ENCODE results near the gene PCGF2.

PCGF2 gene

DNA sequence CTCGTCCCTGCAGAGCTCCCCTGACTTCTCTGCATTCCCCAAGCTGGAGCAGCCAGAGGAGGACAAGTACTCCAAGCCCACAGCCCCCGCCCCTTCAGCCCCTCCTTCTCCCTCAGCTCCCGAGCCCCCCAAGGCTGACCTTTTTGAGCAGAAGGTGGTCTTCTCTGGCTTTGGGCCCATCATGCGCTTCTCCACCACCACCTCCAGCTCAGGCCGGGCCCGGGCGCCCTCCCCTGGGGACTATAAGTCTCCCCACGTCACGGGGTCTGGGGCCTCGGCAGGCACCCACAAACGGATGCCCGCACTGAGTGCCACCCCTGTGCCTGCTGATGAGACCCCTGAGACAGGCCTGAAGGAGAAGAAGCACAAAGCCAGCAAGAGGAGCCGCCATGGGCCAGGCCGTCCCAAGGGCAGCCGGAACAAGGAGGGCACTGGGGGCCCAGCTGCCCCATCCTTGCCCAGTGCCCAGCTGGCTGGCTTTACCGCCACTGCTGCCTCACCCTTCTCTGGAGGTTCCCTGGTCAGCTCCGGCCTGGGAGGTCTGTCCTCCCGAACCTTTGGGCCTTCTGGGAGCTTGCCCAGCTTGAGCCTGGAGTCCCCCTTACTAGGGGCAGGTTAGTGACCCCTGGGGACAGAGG, 31.6 kb downstream of the PCGF2 start:
- H3F3A ChIP-seq (ENCODE audit: insufficient read depth, low read length), result no peaks in the 10 kb centered on the region
- no peak overlapping the region for H2AFZ ChIP-seq (ENCODE audit: low read length)
- DNase-seq, result no peak
- H3K4me2 ChIP-seq (ENCODE audit: low read depth, low read length), result no peak overlapping the region
- H3K4me1 ChIP-seq (ENCODE audit: low read length), result no peaks in the 10 kb centered on the region
- H3K79me2 ChIP-seq (ENCODE audit: low read length), result no peaks in the 10 kb centered on the region
- H3K27me3 ChIP-seq (replicated peaks; ENCODE audit: insufficient read depth, low read length), result no peaks in the 10 kb centered on the region
- no peak overlapping the region for H3K9ac ChIP-seq (ENCODE audit: low read length)
- no peak overlapping the region for H3K27ac ChIP-seq (ENCODE audit: low read length)
- H4K20me1 ChIP-seq (ENCODE audit: insufficient read depth, low read length), result no peaks in the 10 kb centered on the region
- H3K4me3 ChIP-seq (ENCODE audit: low read length), result no peak overlapping the region
- TF ChIP-seq EZH2 (optimal IDR thresholded peaks at IDR 0.05; ENCODE audit: low read depth, low read length), result no peak
- TF ChIP-seq, protein P1, sequence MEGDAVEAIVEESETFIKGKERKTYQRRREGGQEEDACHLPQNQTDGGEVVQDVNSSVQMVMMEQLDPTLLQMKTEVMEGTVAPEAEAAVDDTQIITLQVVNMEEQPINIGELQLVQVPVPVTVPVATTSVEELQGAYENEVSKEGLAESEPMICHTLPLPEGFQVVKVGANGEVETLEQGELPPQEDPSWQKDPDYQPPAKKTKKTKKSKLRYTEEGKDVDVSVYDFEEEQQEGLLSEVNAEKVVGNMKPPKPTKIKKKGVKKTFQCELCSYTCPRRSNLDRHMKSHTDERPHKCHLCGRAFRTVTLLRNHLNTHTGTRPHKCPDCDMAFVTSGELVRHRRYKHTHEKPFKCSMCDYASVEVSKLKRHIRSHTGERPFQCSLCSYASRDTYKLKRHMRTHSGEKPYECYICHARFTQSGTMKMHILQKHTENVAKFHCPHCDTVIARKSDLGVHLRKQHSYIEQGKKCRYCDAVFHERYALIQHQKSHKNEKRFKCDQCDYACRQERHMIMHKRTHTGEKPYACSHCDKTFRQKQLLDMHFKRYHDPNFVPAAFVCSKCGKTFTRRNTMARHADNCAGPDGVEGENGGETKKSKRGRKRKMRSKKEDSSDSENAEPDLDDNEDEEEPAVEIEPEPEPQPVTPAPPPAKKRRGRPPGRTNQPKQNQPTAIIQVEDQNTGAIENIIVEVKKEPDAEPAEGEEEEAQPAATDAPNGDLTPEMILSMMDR (IDR thresholded peaks at IDR 0.05; ENCODE audit: low read length), result no peak
- TF ChIP-seq EZH2phosphoT487 (IDR thresholded peaks at IDR 0.05; ENCODE audit: low read length), result no peak
- no peaks in the 10 kb centered on the region for H3K36me3 ChIP-seq (replicated peaks; ENCODE audit: insufficient read depth, low read length)
- H3K9me2 ChIP-seq (replicated peaks; ENCODE audit: insufficient read depth, low read length), result no peaks in the 10 kb centered on the region
- H3K9me3 ChIP-seq (replicated peaks; ENCODE audit: insufficient read depth, low read length), result no peaks in the 10 kb centered on the region

DNA sequence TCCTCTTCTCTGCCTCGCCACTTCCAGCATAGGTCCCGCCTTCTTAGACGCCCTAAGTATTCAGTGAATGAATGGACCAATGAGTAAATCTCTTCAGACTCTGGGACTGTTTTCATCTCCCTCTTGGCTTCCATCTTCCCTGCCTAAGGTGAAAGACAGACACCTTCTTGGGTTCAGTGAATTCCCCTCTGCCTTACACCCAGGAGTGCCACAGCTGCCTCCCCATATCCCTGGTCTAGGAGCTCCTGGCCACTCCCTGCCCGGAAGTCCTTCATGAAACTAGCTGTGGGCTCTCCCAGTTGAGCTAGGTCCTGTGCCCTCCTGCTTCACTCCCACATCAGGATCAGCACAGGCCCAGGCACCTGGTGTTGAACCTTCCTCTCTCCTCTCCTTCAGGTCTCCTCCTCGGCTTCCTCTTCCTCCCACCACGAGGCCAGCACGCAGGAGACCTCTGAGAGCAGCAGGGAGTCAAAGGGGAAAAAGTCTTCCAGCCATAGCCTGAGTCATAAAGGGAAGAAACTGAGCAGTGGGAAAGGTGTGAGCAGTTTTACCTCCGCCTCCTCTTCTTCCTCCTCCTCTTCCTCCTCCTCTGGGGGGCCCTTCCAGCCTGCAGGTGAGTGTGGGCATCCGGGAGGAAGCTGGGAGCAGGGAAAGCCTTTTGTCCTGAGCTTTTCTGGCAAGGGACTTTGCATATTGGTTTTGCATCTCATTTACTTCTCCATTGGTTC, 32.8 kb downstream of the PCGF2 start:
- no peaks in the 10 kb centered on the region for H3F3A ChIP-seq (ENCODE audit: insufficient read depth, low read length)
- no peak overlapping the region for H3K9ac ChIP-seq (ENCODE audit: low read length)
- H3K27ac ChIP-seq (ENCODE audit: low read length), result no peak overlapping the region
- H3K9me2 ChIP-seq (replicated peaks; ENCODE audit: insufficient read depth, low read length), result no peaks in the 10 kb centered on the region
- H3K36me3 ChIP-seq (replicated peaks; ENCODE audit: insufficient read depth, low read length), result no peaks in the 10 kb centered on the region
- H3K4me2 ChIP-seq (ENCODE audit: low read depth, low read length), result no peak overlapping the region
- TF ChIP-seq EZH2 (optimal IDR thresholded peaks at IDR 0.05; ENCODE audit: low read depth, low read length), result no peak
- no peak for TF ChIP-seq EZH2phosphoT487 (IDR thresholded peaks at IDR 0.05; ENCODE audit: low read length)
- TF ChIP-seq, protein P1 (IDR thresholded peaks at IDR 0.05; ENCODE audit: low read length), result no peak
- no peak overlapping the region for H3K4me3 ChIP-seq (ENCODE audit: low read length)
- no peaks in the 10 kb centered on the region for H4K20me1 ChIP-seq (ENCODE audit: insufficient read depth, low read length)
- DNase-seq, result no peak
- H2AFZ ChIP-seq (ENCODE audit: low read length), result no peak overlapping the region
- no peaks in the 10 kb centered on the region for H3K27me3 ChIP-seq (replicated peaks; ENCODE audit: insufficient read depth, low read length)
- no peaks in the 10 kb centered on the region for H3K4me1 ChIP-seq (ENCODE audit: low read length)
- H3K9me3 ChIP-seq (replicated peaks; ENCODE audit: insufficient read depth, low read length), result no peaks in the 10 kb centered on the region
- peaks cover 8% of the 10 kb centered on the region; the same call in 1 of the 2 replicates for H3K79me2 ChIP-seq (ENCODE audit: low read length)

DNA sequence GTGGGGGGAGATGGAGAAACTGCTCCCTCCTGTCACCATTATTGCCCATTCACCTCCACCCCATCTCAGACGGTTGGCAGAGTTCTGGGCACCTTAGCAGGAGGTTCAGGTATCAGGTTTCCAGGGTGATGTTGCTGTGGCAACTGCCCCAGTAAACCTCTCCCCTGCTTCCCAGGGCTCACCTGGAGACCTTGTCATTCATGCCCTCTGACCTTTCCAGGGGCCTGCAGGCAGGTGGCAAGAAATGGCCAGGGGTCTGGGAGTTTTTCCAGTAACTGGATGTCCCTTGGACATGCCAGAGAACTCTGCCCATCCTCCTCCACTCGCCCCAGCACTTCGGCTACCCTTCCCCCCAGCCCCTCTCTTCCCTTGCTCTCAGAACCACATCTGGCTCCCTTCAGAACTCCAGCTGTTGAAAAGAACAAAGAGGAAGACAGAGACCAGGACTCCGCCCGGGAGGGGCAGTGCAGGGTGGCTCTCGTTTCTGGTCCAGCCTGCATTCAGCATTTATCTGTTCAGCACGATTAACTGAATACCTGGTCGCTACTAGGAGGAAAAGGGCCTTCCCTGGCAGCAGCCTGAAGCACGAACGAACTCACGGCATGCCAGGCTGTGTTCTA, 34.6 kb downstream of the PCGF2 start:
- no peaks in the 10 kb centered on the region for H3K27me3 ChIP-seq (replicated peaks; ENCODE audit: insufficient read depth, low read length)
- no peaks in the 10 kb centered on the region for H4K20me1 ChIP-seq (ENCODE audit: insufficient read depth, low read length)
- H3K4me3 ChIP-seq (ENCODE audit: low read length), result no peak overlapping the region
- H3K4me2 ChIP-seq (ENCODE audit: low read depth, low read length), result no peak overlapping the region
- no peak for DNase-seq
- no peak for TF ChIP-seq EZH2phosphoT487 (IDR thresholded peaks at IDR 0.05; ENCODE audit: low read length)
- no peak for TF ChIP-seq EZH2 (optimal IDR thresholded peaks at IDR 0.05; ENCODE audit: low read depth, low read length)
- TF ChIP-seq, protein P1 (IDR thresholded peaks at IDR 0.05; ENCODE audit: low read length), result no peak
- no peak overlapping the region for H3K27ac ChIP-seq (ENCODE audit: low read length)
- peaks cover 24% of the 10 kb centered on the region for H3K79me2 ChIP-seq (ENCODE audit: low read length)
- no peaks in the 10 kb centered on the region for H3K9me2 ChIP-seq (replicated peaks; ENCODE audit: insufficient read depth, low read length)
- H2AFZ ChIP-seq (ENCODE audit: low read length), result no peak overlapping the region
- H3K4me1 ChIP-seq (ENCODE audit: low read length), result no peaks in the 10 kb centered on the region
- H3K9me3 ChIP-seq (replicated peaks; ENCODE audit: insufficient read depth, low read length), result no peaks in the 10 kb centered on the region
- H3F3A ChIP-seq (ENCODE audit: insufficient read depth, low read length), result no peaks in the 10 kb centered on the region
- H3K36me3 ChIP-seq (replicated peaks; ENCODE audit: insufficient read depth, low read length), result no peaks in the 10 kb centered on the region
- no peak overlapping the region for H3K9ac ChIP-seq (ENCODE audit: low read length)
